Measurements from ENCODE around the gene NOC2L. TPM values are rescaled to one million over a fixed set of nuclear protein-coding genes. Genes with fewer than 3 reads are reported as not detected.

NOC2L gene
- total RNA-seq, 2 donors from 2014 or later: 29.5 to 38.8 TPM

DNA sequence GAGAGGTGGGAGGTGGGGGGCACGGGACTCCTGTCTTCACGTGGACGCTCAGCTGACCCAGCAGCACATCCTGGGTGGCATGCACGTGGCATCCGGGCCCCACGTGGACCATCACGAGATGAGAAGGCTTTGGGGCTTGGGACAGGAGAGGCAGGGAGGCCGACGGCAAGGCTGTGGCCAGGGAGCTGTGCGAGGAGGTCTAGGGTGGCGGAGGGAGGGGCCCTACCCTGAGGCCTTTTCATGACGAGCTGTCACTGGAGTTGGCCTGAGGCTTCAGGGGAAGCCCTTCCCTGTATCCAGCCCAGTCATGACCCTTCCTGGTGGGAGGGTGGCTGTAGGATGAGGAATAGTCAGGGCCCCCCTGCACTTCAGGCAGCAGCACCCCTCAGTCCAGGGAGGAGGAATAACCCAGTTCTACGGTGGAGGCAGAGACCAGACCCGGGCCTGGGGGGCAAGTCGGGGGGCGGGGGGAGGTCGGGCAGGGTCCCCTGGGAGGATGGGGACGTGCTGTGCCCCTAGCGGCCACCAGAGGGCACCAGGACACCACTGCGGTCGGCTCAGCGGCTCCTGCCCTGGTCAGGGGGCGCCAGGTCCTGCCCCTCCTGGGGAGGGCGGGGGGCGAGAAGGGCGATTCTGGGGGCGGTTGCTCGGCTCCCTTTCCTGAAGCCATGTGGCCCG is 24.9 kb upstream of the NOC2L start:
- H3K27me3 ChIP-seq: no peaks in the 10 kb centered on the region
- H3K27ac ChIP-seq: peak overlapping the region in 1 of 2 donors; percentile 91
- TF ChIP-seq, protein P1, sequence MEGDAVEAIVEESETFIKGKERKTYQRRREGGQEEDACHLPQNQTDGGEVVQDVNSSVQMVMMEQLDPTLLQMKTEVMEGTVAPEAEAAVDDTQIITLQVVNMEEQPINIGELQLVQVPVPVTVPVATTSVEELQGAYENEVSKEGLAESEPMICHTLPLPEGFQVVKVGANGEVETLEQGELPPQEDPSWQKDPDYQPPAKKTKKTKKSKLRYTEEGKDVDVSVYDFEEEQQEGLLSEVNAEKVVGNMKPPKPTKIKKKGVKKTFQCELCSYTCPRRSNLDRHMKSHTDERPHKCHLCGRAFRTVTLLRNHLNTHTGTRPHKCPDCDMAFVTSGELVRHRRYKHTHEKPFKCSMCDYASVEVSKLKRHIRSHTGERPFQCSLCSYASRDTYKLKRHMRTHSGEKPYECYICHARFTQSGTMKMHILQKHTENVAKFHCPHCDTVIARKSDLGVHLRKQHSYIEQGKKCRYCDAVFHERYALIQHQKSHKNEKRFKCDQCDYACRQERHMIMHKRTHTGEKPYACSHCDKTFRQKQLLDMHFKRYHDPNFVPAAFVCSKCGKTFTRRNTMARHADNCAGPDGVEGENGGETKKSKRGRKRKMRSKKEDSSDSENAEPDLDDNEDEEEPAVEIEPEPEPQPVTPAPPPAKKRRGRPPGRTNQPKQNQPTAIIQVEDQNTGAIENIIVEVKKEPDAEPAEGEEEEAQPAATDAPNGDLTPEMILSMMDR (IDR thresholded peaks at IDR 0.05): peak; percentile 97 to 99
- peaks cover 9% of the 10 kb centered on the region for H3K36me3 ChIP-seq
- peaks cover 0 to 35% of the 10 kb centered on the region in 2 donors for H3K4me1 ChIP-seq
- H3K4me3 ChIP-seq: peak overlapping the region in 1 of 2 donors; percentile 25
- no peak for DNase-seq (ENCODE audit: low spot score)
- no peaks in the 10 kb centered on the region for H3K9me3 ChIP-seq

DNA sequence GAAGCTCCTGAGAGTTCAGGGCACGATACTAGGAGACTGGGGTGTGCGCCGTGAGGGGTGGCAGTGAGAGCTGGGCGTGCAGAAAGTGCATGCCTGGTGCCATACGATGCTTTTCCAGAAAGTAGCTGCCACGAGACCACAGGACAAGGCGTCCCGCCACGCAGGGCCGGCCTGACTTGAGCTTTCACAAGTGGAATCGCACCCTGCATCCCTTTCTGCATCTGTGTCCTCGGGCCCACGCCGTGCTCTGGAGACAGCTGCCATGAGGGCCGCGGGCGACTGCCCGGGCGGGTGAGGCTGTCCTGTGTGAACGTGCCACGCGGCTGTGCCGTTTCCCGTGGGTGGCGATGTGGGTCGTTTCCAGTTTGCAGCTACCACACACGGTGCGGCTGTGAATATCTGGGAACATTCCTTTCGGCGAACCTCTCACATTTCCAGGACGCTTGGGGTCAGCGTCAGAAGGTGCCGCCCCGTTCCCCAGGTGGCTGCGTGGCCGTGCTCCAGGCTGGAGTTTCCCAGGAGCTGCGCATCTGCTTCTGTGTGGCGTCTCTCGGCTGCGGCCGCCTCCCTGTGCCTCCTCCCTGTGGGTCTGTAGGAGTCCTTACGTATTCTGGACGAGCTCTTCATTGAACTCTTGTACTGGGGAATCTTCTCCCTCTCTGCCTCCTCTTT is 23.8 kb upstream of the NOC2L start:
- Histone ChIP-seq H3K27ac (peak overlapping the region; percentile 91 to 93), H3K36me3 (peaks cover 15% of the 10 kb centered on the region), H3K4me1 (peaks cover 0 to 45% of the 10 kb centered on the region in 2 donors), H3K4me3 (no peak overlapping the region), H3K9me3 (no peaks in the 10 kb centered on the region), H3K27me3 (no peaks in the 10 kb centered on the region)
- no peak for DNase-seq (ENCODE audit: low spot score)
- TF ChIP-seq, protein P1 (IDR thresholded peaks at IDR 0.05): no peak

DNA sequence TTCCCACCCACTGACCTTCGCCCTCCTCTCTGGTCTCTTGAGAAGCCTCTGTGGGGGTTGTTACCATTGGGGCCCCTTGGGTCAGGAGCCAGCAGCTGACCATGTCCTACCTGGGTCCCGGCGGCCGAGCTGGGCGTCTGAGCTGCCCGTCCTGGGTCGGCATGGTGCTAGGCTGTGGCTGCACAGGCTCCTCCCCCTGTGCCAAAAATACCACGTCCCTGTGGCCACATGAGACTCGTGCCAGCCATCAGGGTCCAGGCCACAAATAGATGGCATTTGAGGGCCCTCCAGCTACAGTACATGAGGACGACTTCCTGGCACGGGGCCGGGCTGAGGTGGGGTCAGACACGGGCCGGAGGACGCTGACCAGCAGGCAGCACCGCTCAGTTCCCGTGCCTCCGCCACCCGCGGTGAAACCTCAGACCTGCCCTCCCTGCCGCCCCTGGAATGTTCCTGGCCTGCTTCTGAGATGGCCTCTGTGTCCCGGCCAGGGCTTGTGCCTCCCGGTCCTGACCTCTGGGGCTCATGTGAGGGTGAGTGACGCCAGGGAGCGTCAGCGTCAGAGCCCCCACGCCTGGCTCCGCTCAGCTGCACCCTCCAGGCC is 23.0 kb upstream of the NOC2L start, which contains the start of gene PERM1:
TSS of gene PERM1 (minus strand) at position 139 of the 604 bp plus-strand sequence. CDS start 1,064 bp downstream, outside the sequence.
- Histone ChIP-seq H3K4me1 (peaks cover 0 to 46% of the 10 kb centered on the region in 2 donors), H3K4me3 (peak within 1 kb of the TSS; percentile 33 to 41)
- no peak for DNase-seq (ENCODE audit: low spot score)

DNA sequence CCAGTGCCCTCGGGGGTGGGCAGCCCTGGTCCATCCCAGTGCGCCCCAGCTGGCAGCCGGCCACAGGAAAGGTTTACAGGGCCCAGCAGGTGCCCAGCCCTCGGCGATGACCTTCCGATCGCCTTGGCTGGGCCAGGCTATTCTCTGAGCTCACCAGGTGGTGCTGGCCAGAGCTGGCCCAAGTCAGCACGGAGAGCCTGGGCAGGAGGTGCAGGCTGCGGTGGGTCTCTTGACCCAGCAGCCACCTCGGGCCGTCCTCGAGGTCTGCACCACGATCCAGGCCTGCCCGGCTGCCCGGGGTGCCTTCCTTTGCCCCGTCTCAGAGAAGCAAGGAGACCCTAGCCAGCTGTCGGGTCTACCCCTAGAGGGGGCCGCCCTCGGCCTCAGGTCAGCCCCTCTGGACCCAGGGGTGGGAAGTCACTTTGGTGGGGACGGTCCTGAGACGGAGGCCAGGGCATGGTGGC is 22.5 kb upstream of the NOC2L start:
- H3K36me3 ChIP-seq: peaks cover 15% of the 10 kb centered on the region
- DNase-seq (ENCODE audit: low spot score): no peak
- H3K4me1 ChIP-seq: peaks cover 0 to 46% of the 10 kb centered on the region in 2 donors
- no peaks in the 10 kb centered on the region for H3K9me3 ChIP-seq
- peak overlapping the region; percentile 33 to 41 for H3K4me3 ChIP-seq
- peak overlapping the region; percentile 91 to 93 for H3K27ac ChIP-seq
- no peaks in the 10 kb centered on the region for H3K27me3 ChIP-seq
- TF ChIP-seq, protein P1 (IDR thresholded peaks at IDR 0.05): no peak

More for the DNA sequence above, 23.0 kb upstream of the NOC2L start, which contains the start of gene PERM1:
- peak within 1 kb of the TSS; percentile 91 to 93 for H3K27ac ChIP-seq
- peaks cover 15% of the 10 kb centered on the region for H3K36me3 ChIP-seq
- H3K27me3 ChIP-seq: no peaks in the 10 kb centered on the region
- H3K9me3 ChIP-seq: no peaks in the 10 kb centered on the region
- TF ChIP-seq, protein P1 (IDR thresholded peaks at IDR 0.05): no peak

DNA sequence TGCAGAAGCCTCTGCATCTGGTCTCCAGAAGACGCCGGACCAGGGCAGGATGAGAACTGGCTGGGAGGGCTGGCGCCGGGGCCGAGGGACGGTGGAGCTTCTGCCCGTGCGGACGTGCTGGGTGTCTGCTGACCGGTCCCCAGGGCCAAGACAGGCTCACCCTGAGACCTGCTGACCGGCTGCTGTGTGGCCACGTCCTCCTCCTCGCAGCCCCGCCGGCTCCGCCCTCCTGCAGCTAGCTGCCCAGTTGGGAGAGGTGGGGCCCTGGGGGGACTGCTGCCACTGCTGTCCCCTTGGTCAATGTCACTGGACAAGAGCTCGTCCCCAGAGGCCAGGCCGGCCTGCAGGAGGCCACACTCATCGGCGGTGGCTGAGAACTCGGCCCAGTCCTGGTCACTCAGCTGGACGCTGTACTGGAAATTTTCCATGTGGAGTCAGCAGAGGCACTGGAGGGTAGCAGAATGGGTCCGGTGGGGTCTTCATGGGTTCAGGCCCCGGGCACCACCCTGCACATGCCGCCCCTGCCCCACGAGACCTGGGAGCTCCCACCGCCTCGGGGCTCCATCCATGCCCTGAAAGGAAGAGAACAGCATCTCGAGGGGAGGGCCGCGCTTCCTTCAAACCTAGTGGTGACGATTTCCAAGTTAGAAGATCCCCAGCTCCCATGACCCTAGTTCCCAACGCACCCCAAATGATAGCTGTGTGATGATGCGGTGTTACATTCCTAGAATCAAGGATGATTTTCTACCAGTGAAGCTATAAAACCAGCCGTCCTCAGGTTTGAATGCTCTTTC is 21.7 kb upstream of the NOC2L start:
- DNase-seq (ENCODE audit: low spot score): no peak

More for the DNA sequence above, 21.7 kb upstream of the NOC2L start:
- H3K27ac ChIP-seq: peak overlapping the region; percentile 91 to 93
- H3K9me3 ChIP-seq: no peaks in the 10 kb centered on the region
- peak overlapping the region; percentile 34 to 41 for H3K4me3 ChIP-seq
- H3K4me1 ChIP-seq: peaks cover 0 to 53% of the 10 kb centered on the region in 2 donors
- peaks cover 15% of the 10 kb centered on the region for H3K36me3 ChIP-seq
- no peaks in the 10 kb centered on the region for H3K27me3 ChIP-seq
- TF ChIP-seq, protein P1 (IDR thresholded peaks at IDR 0.05): no peak

Measured in right atrium auricular region (tissue), 2 donors.